ENCODE data around the gene DPEP2. TPM values are rescaled to one million over a fixed set of nuclear protein-coding genes. Genes with fewer than 3 reads are reported as not detected.

DPEP2 gene
- total and polyA plus RNA-seq, 11 donors: 0.42 to 9.8 (median 1.2) TPM

- ATAC-seq (no peak), DNase-seq (no peak)
- Histone ChIP-seq H3K27ac (peak overlapping the region; percentile 95 to 100 (median 99)), H3K36me3 (peaks cover 0 to 15% (median 0%) of the 10 kb centered on the region in 9 donors), H3K9me3 (no peaks in the 10 kb centered on the region), H3K4me1 (peaks cover 13 to 41% (median 33%) of the 10 kb centered on the region in 12 donors), H3K4me3 (peak overlapping the region; percentile 67 to 100 (median 91)), H3K27me3 (no peaks in the 10 kb centered on the region)
- 52 to 63% (median 55%) methylated on average over 40 of the region's 40 CpGs for WGBS, 4 donors
- TF ChIP-seq CTCF (IDR thresholded peaks at IDR 0.05) (no peak), POLR2A (IDR thresholded peaks at IDR 0.05) (no peak)
- intact Hi-C loops (cut with DNase I): loop anchor here in 1 of 10 donors (10.0 kb wide), 1 partner anchor 265 kb away; the partner anchor contains the start of gene ESRP2
Observed at GRCh38 chr16:67969254-67970039, 29.8 kb downstream of the DPEP2 start.

GRCh38 chr16:67968400-67969253 lies 30.7 kb downstream of the DPEP2 start, which contains the start of gene SLC12A4:
Gene SLC12A4, minus strand, starts transcription at chr16:67968637. Its CDS starts 84 bp downstream, at chr16:67968553.
- 0 to 1% (median 1%) methylated on average over 21 to 78 of the region's 78 CpGs for WGBS, 4 donors
- TF ChIP-seq POLR2A (IDR thresholded peaks at IDR 0.05) (peak; percentile 94 to 98), CTCF (IDR thresholded peaks at IDR 0.05) (peak in 4 of 12 donors; percentile 14 to 28 (median 23))
- ATAC-seq: peak; percentile 84 to 91 (median 90)

GRCh38 chr16:67967958-67968399 lies 31.3 kb downstream of the DPEP2 start:
- DNase-seq (peak in 4 of 5 donors; percentile 63 to 81 (median 68)), ATAC-seq (peak in 2 of 4 donors; percentile 38 to 46)
- intact Hi-C loops (cut with DNase I): loop anchor here in 2 of 10 donors (1.0 to 10.0 kb wide), 2 partner anchors 33 to 267 kb away; partner anchors contain the start of gene ESRP2 (in 1 of the 2)
- Histone ChIP-seq H3K4me3 (peak overlapping the region; percentile 67 to 100 (median 91)), H3K36me3 (peaks cover 0 to 20% (median 7%) of the 10 kb centered on the region in 9 donors), H3K4me1 (peaks cover 27 to 55% (median 48%) of the 10 kb centered on the region in 12 donors), H3K9me3 (no peaks in the 10 kb centered on the region), H3K27me3 (no peaks in the 10 kb centered on the region), H3K27ac (peak overlapping the region; percentile 95 to 100 (median 99))
- WGBS, 4 donors: 0 to 1% (median 1%) methylated on average over 33 to 45 of the region's 45 CpGs
- no peak for TF ChIP-seq POLR2A (IDR thresholded peaks at IDR 0.05)
- TF ChIP-seq CTCF (IDR thresholded peaks at IDR 0.05): no peak

More at GRCh38 chr16:67968400-67969253, 30.7 kb downstream of the DPEP2 start, which contains the start of gene SLC12A4:
- peak; percentile 93 to 95 (median 94) for DNase-seq
- H3K36me3 ChIP-seq: peaks cover 0 to 15% (median under 1%) of the 10 kb centered on the region in 9 donors
- H3K4me1 ChIP-seq: peaks cover 21 to 49% (median 41%) of the 10 kb centered on the region in 12 donors
- H3K27ac ChIP-seq: peak within 1 kb of the TSS; percentile 95 to 100 (median 99)
- H3K4me3 ChIP-seq: peak within 1 kb of the TSS; percentile 67 to 100 (median 91)
- H3K27me3 ChIP-seq: no peaks in the 10 kb centered on the region
- H3K9me3 ChIP-seq: no peaks in the 10 kb centered on the region
- intact Hi-C loops (cut with DNase I): loop anchor here in 2 of 10 donors (1.0 to 10.0 kb wide), 2 partner anchors 33 to 266 kb away; partner anchors contain the start of gene ESRP2 (in 1 of the 2)
